Measurements from ENCODE around the gene CD2. TPM values are rescaled to one million over a fixed set of nuclear protein-coding genes. Genes with fewer than 3 reads are reported as not detected.

CD2 gene
- total RNA-seq, 1 donor from 2014 or later: not detected

DNA sequence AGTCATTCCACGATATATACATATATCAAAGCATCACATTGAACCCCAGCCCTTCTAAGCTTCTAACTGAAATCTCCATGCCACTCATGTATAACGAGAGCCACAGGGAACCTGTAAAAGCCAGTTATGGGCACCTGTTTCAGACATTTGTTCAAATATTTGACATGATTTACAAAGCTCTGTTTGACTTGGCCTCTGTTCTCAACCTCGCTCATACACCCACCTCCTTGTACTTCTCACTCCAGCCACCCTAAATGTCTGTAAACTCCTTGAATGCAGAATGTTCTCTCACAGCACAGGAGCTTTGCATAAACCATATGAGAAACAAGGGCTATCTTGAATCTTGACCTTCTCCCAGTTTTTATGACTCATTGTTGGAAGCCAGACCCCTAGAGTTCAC is 36.9 kb upstream of the CD2 start:
- no peaks in the 10 kb centered on the region for H3K27me3 ChIP-seq (ENCODE audit: control insufficient read depth, insufficient read depth, low read length)
- no peak for DNase-seq (ENCODE audit: low read depth)
- no peaks in the 10 kb centered on the region for H3K36me3 ChIP-seq (ENCODE audit: control insufficient read depth, insufficient read depth, low read length)
- TF ChIP-seq, protein P1, sequence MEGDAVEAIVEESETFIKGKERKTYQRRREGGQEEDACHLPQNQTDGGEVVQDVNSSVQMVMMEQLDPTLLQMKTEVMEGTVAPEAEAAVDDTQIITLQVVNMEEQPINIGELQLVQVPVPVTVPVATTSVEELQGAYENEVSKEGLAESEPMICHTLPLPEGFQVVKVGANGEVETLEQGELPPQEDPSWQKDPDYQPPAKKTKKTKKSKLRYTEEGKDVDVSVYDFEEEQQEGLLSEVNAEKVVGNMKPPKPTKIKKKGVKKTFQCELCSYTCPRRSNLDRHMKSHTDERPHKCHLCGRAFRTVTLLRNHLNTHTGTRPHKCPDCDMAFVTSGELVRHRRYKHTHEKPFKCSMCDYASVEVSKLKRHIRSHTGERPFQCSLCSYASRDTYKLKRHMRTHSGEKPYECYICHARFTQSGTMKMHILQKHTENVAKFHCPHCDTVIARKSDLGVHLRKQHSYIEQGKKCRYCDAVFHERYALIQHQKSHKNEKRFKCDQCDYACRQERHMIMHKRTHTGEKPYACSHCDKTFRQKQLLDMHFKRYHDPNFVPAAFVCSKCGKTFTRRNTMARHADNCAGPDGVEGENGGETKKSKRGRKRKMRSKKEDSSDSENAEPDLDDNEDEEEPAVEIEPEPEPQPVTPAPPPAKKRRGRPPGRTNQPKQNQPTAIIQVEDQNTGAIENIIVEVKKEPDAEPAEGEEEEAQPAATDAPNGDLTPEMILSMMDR (IDR thresholded peaks at IDR 0.05; ENCODE audit: insufficient read depth, low read length, poor library complexity, severe bottlenecking): no peak
- H3K4me3 ChIP-seq (ENCODE audit: low read depth, low read length): no peak overlapping the region

DNA sequence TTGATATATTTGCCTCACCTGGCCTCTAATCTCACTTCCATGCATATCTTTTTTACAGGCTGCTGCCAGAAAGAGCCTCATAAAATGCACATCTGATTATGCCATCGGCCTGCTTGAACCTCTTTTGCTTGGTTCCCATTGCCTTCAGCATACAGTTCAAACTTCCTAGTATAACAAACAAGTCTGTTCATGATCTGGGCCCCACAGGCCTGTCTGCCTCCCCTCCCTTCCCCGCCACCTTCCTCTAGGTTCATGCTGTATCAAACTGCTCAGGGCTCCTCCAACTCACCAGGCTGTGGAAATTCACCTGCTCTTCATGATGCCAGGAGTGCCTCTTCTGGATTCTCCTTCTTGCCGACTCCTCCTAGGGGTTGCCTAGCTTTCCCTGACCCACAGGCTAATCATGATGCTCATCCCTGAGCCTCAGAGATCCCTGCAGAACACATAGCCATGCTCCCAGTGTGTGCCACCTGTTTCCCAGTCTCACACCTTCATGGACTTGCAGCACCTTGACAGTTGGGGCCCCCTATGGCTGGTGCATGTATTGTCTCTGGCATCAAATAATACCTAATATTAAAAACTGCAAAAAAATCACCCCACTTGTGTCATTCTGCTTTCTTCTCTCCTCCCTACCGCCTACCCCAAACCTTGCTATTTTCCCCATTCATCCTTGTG is 33.7 kb upstream of the CD2 start:
- no peaks in the 10 kb centered on the region for H3K36me3 ChIP-seq (ENCODE audit: control insufficient read depth, insufficient read depth, low read length)
- no peak overlapping the region for H3K4me3 ChIP-seq (ENCODE audit: low read depth, low read length)
- TF ChIP-seq, protein P1 (IDR thresholded peaks at IDR 0.05; ENCODE audit: insufficient read depth, low read length, poor library complexity, severe bottlenecking): no peak
- H3K27me3 ChIP-seq (ENCODE audit: control insufficient read depth, insufficient read depth, low read length): no peaks in the 10 kb centered on the region
- no peak for DNase-seq (ENCODE audit: low read depth)

DNA sequence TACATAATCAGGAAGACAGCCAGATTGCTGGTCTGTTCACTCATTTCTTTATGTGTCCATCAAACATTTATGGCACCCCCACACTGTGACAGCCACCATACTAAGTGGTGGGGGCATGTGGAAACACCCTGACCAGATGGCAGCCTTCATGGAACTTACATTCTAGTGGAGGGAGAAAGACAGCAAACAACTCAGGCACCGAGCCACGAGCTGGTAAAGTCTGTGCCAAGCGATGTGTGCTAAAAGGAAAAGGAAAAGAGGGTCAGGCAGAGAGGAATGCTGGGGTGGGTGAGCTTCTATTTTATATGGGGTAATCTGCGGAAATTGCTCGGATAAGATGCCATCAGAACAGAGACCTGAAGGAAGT is 33.2 kb upstream of the CD2 start:
- TF ChIP-seq, protein P1 (IDR thresholded peaks at IDR 0.05; ENCODE audit: insufficient read depth, low read length, poor library complexity, severe bottlenecking): no peak
- H3K27me3 ChIP-seq (ENCODE audit: control insufficient read depth, insufficient read depth, low read length): no peaks in the 10 kb centered on the region
- no peak overlapping the region for H3K4me3 ChIP-seq (ENCODE audit: low read depth, low read length)
- DNase-seq (ENCODE audit: low read depth): no peak
- H3K36me3 ChIP-seq (ENCODE audit: control insufficient read depth, insufficient read depth, low read length): no peaks in the 10 kb centered on the region

DNA sequence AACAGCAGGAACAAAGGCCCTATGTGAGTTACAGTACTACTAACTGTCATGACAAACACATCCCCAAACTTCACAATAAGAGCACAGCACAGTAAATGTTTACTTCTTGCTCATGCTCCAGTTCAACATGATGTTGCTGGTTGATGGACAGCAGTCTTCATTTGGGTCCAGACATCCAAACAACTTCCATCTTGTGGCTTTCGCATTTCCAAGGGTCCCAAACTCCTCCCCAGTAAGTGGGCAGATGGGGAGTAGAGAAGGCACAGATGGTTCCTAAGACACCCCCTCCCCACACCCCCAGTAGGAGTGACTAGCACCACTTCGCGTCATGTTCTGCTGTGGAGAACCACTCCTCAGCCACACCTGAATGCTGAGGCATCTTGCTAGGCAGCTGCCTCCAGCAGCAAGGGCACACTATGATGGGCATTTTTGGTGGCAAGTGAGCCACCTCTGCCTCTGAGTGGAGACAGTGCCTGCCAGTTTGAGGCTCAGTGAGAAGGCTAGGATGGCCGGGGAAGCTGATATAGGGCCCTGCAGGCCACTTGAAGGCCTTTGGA is 32.7 kb upstream of the CD2 start:
- TF ChIP-seq, protein P1 (IDR thresholded peaks at IDR 0.05; ENCODE audit: insufficient read depth, low read length, poor library complexity, severe bottlenecking): no peak
- no peaks in the 10 kb centered on the region for H3K27me3 ChIP-seq (ENCODE audit: control insufficient read depth, insufficient read depth, low read length)
- no peak overlapping the region for H3K4me3 ChIP-seq (ENCODE audit: low read depth, low read length)
- no peak for DNase-seq (ENCODE audit: low read depth)
- H3K36me3 ChIP-seq (ENCODE audit: control insufficient read depth, insufficient read depth, low read length): no peaks in the 10 kb centered on the region

DNA sequence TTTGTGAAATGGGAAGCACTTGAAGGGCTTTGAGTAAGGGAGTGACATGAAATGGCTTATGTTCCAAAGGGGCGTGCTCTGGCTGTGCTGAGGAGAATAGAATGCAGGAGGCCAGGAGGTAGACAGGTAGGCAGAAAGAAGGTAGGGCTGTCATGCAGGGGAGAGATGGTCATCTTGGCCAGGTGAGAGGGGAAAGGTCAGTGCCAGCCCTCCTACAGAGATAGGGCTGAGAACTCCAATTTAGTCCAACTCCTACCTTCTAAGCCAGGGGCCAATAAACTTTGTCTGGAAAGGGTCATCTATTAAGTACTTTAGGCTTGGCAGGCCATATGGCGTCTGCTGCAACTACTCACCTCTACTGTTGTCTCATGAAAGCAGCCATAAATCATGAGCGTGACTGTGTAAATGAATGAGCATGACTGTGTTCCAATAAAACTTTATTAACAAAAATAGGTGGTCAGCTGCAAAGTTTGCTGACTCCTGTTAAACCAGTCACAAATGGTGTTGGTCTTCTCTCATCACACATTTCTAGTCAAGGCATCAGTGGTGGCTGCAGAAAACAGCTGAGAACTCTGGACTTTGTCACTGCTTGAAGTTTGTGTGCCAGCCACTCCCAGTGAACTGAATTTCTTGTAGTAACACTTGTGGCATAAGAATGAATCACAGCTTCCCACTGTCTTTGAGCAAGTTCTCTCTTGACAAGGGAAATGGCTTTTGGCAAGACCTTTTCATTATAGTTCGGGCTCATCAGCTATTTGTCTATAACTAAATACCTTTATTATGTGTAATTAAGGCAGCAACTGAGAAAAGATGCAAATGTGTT is 32.0 kb upstream of the CD2 start:
- Histone ChIP-seq H3K4me3 (ENCODE audit: low read depth, low read length) (no peak overlapping the region), H3K36me3 (ENCODE audit: control insufficient read depth, insufficient read depth, low read length) (no peaks in the 10 kb centered on the region), H3K27me3 (ENCODE audit: control insufficient read depth, insufficient read depth, low read length) (no peaks in the 10 kb centered on the region)
- no peak for DNase-seq (ENCODE audit: low read depth)
- TF ChIP-seq, protein P1 (IDR thresholded peaks at IDR 0.05; ENCODE audit: insufficient read depth, low read length, poor library complexity, severe bottlenecking): no peak
